ENCODE results near the gene PLPPR1. TPM values are rescaled to one million over a fixed set of nuclear protein-coding genes. Genes with fewer than 3 reads are reported as not detected.

Gene PLPPR1
- total and polyA plus RNA-seq, 10 donors, result not detected

DNA sequence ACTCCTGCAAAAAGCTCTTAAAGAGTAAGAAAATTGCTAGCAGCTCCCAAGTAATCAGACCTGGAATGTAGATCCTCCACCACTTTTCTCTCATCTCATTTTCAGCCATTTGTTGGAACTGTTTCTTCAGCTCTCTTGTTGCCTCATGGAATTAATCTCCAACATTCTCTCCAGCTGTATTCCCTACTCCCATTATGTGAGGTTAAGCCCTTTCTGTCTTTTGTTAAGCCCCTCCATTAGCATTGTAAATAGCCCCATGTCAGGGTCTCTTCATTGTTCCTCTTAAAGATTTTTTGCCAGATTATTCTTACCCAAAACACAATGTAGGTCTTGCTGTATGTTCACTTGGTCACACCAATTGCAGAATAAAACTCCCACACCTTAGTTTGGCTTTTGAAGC lies 119.8 kb downstream of the PLPPR1 start:
- no peaks in the 10 kb centered on the region for H3K36me3 ChIP-seq
- H3K4me3 ChIP-seq, result no peak overlapping the region
- peaks cover 0 to 36% (median 0%) of the 10 kb centered on the region in 8 donors for H3K9me3 ChIP-seq
- H3K27me3 ChIP-seq (replicated peaks in 1 of 7), result no peaks in the 10 kb centered on the region
- no peak for DNase-seq
- no peaks in the 10 kb centered on the region for H3K4me1 ChIP-seq
- TF ChIP-seq, protein P1, sequence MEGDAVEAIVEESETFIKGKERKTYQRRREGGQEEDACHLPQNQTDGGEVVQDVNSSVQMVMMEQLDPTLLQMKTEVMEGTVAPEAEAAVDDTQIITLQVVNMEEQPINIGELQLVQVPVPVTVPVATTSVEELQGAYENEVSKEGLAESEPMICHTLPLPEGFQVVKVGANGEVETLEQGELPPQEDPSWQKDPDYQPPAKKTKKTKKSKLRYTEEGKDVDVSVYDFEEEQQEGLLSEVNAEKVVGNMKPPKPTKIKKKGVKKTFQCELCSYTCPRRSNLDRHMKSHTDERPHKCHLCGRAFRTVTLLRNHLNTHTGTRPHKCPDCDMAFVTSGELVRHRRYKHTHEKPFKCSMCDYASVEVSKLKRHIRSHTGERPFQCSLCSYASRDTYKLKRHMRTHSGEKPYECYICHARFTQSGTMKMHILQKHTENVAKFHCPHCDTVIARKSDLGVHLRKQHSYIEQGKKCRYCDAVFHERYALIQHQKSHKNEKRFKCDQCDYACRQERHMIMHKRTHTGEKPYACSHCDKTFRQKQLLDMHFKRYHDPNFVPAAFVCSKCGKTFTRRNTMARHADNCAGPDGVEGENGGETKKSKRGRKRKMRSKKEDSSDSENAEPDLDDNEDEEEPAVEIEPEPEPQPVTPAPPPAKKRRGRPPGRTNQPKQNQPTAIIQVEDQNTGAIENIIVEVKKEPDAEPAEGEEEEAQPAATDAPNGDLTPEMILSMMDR (IDR thresholded peaks at IDR 0.05 in 8 of 11, conservative IDR thresholded peaks at IDR 0.05 in 3 of 11), result no peak
- TF ChIP-seq POLR2AphosphoS5 (IDR thresholded peaks at IDR 0.05) (no peak), POLR2A (IDR thresholded peaks at IDR 0.05) (no peak)
- no peak overlapping the region for H3K27ac ChIP-seq
- intact Hi-C loops (cut with DNase I; ENCODE audit: low total_unique reads), result no loop called here

DNA sequence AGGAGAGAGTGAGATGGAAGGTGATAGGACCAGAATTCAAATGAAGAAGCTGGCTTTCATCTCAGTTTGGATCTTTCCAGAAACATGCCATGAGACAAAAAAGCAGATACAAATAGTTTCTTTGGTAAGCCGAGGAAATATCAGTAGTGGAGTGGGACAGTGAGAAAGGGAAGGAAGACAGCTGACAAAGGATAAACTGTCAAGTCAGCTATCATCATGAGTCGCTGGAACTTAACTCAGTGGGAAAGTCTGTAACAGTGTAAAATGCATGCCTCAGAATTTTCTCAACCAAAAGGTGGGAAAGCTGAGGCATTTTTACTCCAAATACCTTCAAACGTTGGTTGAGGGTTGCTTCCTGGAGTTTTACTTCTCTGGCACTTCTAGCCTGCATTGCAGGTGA lies 129.8 kb downstream of the PLPPR1 start:
- 51 to 58% (median 56%) methylated on average over 3 of the region's 3 CpGs for WGBS, 5 donors
- H3K27ac ChIP-seq, result no peak overlapping the region
- H3K4me1 ChIP-seq, result no peaks in the 10 kb centered on the region
- H3K9me3 ChIP-seq, result no peaks in the 10 kb centered on the region
- no peak overlapping the region for H3K4me3 ChIP-seq
- TF ChIP-seq, protein P1 (IDR thresholded peaks at IDR 0.05 in 8 of 11, conservative IDR thresholded peaks at IDR 0.05 in 3 of 11), result no peak
- no peak for TF ChIP-seq POLR2AphosphoS5 (IDR thresholded peaks at IDR 0.05)
- TF ChIP-seq POLR2A (IDR thresholded peaks at IDR 0.05), result no peak
- H3K27me3 ChIP-seq (replicated peaks in 1 of 7), result no peaks in the 10 kb centered on the region
- H3K36me3 ChIP-seq, result no peaks in the 10 kb centered on the region
- intact Hi-C loops (cut with DNase I; ENCODE audit: low total_unique reads), result no loop called here
- DNase-seq, result no peak

DNA sequence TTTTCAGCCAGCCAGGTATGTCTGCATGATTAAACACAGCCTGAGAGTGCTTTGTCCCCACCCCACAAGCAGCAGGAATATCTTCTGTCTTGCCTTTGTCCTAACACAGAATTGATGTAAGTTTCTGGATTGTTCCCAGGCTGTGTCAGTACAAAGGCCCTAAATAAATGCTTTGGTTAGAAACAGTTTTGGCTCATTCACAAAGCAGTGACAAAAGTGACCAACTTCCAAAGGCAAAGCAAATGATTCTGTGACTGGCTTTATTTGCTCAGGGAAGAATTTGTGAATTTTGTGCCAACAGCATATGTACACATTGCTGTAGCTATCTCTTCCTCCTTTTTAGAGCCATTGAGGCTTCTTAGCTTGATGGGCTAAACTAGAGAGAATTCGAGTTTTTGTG lies 133.7 kb downstream of the PLPPR1 start:
- WGBS, 5 donors, result 52 to 86% (median 67%) methylated on average over 1 of the region's 1 CpG
- TF ChIP-seq POLR2A (IDR thresholded peaks at IDR 0.05) (no peak), POLR2AphosphoS5 (IDR thresholded peaks at IDR 0.05) (no peak)

DNA sequence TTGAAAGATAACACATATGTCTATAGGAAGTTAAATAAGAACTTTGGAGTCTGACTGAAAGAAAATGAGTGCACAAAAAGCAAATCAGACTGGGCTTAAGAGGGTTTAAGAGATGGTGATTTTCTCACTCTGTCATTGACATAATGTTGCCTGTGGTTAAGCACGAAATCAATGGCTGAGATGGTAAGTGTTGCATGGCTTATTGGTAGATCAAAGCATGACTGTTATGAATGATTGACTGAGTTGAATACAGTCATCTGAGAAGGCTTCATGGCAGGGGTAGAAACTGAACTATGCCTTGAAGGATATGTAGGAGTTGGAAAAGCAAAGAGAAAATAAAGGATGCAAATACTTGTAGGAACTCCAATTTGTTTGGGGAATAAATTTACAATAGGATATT lies 136.6 kb downstream of the PLPPR1 start:
- Histone ChIP-seq H3K9me3 (no peaks in the 10 kb centered on the region), H3K27me3 (replicated peaks in 1 of 7) (no peaks in the 10 kb centered on the region), H3K4me1 (no peaks in the 10 kb centered on the region), H3K27ac (no peak overlapping the region), H3K36me3 (no peaks in the 10 kb centered on the region), H3K4me3 (no peak overlapping the region)
- no peak for TF ChIP-seq POLR2AphosphoS5 (IDR thresholded peaks at IDR 0.05)
- TF ChIP-seq POLR2A (IDR thresholded peaks at IDR 0.05), result no peak
- TF ChIP-seq, protein P1 (IDR thresholded peaks at IDR 0.05 in 8 of 11, conservative IDR thresholded peaks at IDR 0.05 in 3 of 11), result no peak
- WGBS, 5 donors, result 50 to 60% (median 55%) methylated on average over 1 of the region's 1 CpG
- intact Hi-C loops (cut with DNase I; ENCODE audit: low total_unique reads), result no loop called here
- no peak for DNase-seq

More for the DNA sequence above, 133.7 kb downstream of the PLPPR1 start:
- Histone ChIP-seq H3K27ac (no peak overlapping the region), H3K4me1 (no peaks in the 10 kb centered on the region), H3K4me3 (no peak overlapping the region), H3K9me3 (no peaks in the 10 kb centered on the region), H3K27me3 (replicated peaks in 1 of 7) (no peaks in the 10 kb centered on the region), H3K36me3 (no peaks in the 10 kb centered on the region)
- intact Hi-C loops (cut with DNase I; ENCODE audit: low total_unique reads), result no loop called here
- no peak for DNase-seq
